MM.1S (cell line): ENCODE results near the gene MRM3.

Experiments used
- EZH2 ChIP-seq: fragments of 300-600 bp; sonication (generic); optimal IDR thresholded peaks from 2 replicates; pipeline ENCODE3; 2017; ENCODE audit warnings: low read depth, mild to moderate bottlenecking, antibody characterized with exemption, low read length, mixed read lengths
- TF ChIP-seq, protein P1 (sequence below): fragments of 300-600 bp; sonication (generic); IDR thresholded peaks from 2 replicates; pipeline ENCODE4 v1.5.1; 2016; ENCODE audit warnings: antibody characterized with exemption, low read length, mixed read lengths

DNA sequence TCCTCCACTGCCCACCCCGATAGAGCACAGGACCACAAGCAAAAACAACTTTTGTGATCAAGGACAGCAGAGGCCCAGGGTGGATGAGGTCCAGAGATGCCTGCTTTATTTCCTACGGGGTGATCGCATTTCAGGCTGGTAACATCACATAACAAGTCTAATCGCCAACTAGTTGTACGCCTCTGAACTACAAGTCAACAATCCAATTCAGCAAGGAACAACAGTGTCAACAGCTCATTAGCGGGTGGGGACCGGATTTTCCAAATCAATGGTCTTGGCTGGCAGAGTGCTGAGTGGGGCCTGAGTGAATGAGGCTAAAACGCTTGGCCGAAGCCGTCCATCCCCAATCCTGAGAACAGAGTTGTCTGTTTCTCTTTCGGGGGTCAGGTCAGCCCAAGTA is 17.1 kb downstream of the MRM3 start:
- TF ChIP-seq, protein P1, sequence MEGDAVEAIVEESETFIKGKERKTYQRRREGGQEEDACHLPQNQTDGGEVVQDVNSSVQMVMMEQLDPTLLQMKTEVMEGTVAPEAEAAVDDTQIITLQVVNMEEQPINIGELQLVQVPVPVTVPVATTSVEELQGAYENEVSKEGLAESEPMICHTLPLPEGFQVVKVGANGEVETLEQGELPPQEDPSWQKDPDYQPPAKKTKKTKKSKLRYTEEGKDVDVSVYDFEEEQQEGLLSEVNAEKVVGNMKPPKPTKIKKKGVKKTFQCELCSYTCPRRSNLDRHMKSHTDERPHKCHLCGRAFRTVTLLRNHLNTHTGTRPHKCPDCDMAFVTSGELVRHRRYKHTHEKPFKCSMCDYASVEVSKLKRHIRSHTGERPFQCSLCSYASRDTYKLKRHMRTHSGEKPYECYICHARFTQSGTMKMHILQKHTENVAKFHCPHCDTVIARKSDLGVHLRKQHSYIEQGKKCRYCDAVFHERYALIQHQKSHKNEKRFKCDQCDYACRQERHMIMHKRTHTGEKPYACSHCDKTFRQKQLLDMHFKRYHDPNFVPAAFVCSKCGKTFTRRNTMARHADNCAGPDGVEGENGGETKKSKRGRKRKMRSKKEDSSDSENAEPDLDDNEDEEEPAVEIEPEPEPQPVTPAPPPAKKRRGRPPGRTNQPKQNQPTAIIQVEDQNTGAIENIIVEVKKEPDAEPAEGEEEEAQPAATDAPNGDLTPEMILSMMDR, result no peak
- TF ChIP-seq EZH2, result no peak
